PC-9 (cell line): Measurements from ENCODE around the gene BRAF.

Experiments
- EZH2 ChIP-seq: fragments of 200-600 bp; sonication (generic); IDR thresholded peaks from 2 replicates; pipeline ENCODE4 v1.8.0; 2017; ENCODE audit warnings: antibody characterized with exemption, low read depth
- TF ChIP-seq, protein P1 (sequence below): fragments of 200-600 bp; sonication (generic); conservative IDR thresholded peaks from 2 replicates; pipeline ENCODE4 v1.6.1; 2017; ENCODE audit warnings: mixed run types, antibody characterized with exemption, mild to moderate bottlenecking, moderate library complexity

- TF ChIP-seq, protein P1, sequence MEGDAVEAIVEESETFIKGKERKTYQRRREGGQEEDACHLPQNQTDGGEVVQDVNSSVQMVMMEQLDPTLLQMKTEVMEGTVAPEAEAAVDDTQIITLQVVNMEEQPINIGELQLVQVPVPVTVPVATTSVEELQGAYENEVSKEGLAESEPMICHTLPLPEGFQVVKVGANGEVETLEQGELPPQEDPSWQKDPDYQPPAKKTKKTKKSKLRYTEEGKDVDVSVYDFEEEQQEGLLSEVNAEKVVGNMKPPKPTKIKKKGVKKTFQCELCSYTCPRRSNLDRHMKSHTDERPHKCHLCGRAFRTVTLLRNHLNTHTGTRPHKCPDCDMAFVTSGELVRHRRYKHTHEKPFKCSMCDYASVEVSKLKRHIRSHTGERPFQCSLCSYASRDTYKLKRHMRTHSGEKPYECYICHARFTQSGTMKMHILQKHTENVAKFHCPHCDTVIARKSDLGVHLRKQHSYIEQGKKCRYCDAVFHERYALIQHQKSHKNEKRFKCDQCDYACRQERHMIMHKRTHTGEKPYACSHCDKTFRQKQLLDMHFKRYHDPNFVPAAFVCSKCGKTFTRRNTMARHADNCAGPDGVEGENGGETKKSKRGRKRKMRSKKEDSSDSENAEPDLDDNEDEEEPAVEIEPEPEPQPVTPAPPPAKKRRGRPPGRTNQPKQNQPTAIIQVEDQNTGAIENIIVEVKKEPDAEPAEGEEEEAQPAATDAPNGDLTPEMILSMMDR: no peak
- no peak for TF ChIP-seq EZH2
Observed at GRCh38 chr7:140674356-140674800, 250.4 kb downstream of the BRAF start.
